ENCODE results near the gene SLC26A1.

SLC26A1 gene

DNA sequence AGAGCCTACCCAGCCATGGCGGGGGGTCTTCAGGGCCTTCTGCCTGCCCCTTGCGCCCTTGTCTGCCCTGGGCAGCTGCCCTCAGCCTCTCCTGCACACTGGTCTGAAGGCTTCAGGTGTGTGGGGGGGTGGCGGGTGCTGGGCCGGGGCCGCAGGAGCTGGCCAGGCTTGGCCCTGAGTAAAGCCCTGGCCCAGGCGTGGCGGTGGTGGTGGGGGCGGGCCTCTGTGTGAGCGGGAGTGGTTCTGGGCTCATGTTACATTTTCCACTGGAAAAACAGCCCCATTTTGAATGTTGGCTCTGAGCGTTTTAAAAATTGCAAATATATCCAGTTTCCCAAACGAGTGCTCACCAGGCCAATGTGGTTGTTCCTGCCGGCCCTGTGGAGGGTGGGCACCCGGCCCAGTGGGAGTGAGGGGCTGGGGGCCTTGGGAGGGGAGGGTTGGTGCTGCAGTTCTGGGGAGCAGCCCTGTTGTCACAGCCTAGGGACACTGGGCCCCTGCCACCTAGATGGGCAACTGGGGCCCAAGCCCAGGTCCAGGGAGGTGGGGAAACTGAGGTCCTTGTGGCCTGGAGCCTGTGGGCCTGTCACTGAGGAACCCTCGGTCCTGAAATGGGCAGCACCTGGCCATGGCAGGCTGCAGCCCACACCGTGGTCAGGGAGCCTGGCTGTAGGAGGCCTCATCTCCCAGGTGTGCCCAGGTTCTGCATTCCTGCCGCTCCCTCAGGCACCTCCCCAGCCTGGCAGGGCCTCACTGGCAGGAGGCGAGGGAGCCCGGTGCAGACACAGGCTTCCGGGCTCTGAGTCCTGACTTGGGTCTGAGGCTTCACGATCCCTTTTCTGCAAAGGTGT is 46.5 kb upstream of the SLC26A1 start:
- DNase-seq (ENCODE audit: insufficient read length, low spot score) (no peak), FAIRE-seq (no peak)
- TF ChIP-seq, protein P1, sequence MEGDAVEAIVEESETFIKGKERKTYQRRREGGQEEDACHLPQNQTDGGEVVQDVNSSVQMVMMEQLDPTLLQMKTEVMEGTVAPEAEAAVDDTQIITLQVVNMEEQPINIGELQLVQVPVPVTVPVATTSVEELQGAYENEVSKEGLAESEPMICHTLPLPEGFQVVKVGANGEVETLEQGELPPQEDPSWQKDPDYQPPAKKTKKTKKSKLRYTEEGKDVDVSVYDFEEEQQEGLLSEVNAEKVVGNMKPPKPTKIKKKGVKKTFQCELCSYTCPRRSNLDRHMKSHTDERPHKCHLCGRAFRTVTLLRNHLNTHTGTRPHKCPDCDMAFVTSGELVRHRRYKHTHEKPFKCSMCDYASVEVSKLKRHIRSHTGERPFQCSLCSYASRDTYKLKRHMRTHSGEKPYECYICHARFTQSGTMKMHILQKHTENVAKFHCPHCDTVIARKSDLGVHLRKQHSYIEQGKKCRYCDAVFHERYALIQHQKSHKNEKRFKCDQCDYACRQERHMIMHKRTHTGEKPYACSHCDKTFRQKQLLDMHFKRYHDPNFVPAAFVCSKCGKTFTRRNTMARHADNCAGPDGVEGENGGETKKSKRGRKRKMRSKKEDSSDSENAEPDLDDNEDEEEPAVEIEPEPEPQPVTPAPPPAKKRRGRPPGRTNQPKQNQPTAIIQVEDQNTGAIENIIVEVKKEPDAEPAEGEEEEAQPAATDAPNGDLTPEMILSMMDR (IDR thresholded peaks at IDR 0.05; ENCODE audit: insufficient read depth, missing control alignments), result no peak

DNA sequence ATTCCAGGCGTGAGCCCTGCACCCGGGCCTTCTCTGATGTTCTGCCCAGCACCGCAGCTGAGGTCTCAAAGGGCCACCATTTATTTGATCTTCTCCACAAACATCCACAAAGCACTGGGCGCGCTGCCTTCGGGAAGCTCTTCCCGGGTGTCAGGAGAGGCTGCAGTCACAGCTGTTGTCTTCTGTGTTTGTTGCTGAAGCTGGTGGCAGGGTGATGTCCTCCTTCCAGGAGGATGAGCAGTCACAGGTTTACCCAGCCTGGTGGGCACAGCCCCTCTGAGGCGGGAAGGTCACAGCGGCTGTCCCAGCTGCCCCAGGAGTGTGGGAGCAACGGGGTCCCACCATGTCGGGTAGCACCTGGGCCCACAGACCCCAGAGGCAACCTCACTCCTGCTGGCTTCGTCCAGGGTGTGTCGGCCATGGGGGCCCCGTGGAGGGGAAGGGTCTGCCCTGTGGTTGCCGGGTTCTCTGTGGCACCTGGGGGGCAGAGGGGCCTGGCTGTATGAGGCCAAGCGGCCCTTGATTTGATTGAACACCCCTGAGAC is 45.8 kb upstream of the SLC26A1 start:
- DNase-seq (ENCODE audit: insufficient read length, low spot score) (no peak), FAIRE-seq (no peak)
- TF ChIP-seq, protein P1 (IDR thresholded peaks at IDR 0.05; ENCODE audit: insufficient read depth, missing control alignments), result no peak

DNA sequence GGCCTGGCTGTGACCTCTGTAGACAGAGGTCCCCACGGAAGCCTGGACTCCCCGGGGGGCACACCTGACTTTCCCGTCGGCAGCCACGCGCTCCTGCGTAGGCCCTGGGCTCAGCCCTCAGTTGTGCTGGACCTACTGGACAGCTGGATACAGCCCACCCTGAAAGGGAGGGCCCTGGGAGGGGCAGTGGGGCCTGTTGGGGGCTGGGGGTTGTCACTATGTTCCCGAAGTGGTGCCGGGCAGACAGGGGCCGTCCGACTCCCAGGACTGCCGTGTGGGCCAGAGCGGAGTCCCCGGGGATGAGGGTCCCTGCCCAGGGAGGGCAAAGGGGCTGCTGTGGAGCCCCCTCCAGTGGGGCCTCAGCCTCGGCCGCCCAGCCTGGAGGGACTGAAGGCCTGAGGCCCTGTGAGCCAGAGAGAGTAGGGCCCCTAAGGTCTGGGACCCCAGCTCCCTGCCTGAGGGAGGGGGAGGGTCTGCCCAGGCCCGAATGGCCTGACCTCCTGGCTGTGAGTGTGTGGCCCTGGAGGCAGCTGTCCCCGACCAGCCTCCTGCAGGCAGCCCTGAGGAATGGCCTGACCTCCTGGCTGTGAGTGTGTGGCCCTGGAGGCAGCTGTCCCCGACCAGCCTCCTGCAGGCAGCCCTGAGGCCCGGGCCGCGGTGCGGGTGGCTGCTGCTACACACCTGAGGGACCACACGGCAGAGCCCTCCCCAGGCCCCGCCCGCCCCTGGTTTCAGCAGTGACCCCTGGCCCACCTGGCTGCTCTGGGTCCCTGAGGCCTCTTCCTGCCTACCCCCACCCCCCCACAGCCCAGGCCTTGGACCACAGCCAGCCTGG is 44.0 kb upstream of the SLC26A1 start:
- TF ChIP-seq, protein P1 (IDR thresholded peaks at IDR 0.05; ENCODE audit: insufficient read depth, missing control alignments), result no peak
- FAIRE-seq (no peak), DNase-seq (ENCODE audit: insufficient read length, low spot score) (no peak)

DNA sequence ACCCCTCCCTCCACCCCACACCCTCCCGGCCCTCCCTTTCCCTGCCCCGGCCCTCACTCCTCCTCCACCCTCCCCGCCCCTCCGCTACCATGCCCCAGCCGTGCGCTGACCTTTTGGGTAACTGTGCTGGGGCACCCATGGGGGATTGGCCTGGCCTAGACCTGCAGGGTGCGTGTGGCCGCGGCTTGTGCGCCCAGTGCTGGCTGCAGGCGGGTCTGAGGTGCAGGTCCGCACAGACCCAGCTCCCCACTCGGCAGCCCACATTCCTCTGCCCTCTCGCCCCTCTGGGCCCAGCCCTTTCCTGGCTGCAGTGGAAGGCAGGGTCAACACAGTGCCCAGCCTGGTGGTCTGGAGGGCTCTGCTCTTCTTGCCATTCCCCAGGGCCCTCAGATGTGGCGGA is 42.9 kb upstream of the SLC26A1 start:
- no peak for FAIRE-seq

DNA sequence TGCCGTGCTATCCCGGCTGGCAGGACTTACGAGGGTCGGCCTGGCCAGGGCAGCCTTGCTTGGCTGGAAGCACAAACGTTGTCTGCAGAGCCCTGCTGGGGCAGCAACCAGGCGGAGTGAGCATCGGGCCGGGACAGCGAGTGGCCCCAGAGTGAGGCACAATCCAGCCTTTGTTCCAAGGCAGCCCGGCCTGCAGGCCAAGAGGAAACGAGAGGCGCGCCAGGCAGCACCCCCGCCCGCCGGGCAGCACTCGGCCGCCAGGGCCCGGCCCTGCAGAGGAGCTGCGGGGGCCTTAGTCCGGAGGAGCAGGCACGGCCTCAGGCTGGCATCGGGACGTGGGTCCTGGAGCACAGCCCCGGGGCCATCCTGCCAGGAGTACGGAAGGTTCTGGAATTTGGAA is 42.3 kb upstream of the SLC26A1 start:
- no peak for DNase-seq (ENCODE audit: insufficient read length, low spot score)
- TF ChIP-seq, protein P1 (IDR thresholded peaks at IDR 0.05; ENCODE audit: insufficient read depth, missing control alignments), result no peak
- no peak for FAIRE-seq

More for the DNA sequence above, 42.9 kb upstream of the SLC26A1 start:
- DNase-seq (ENCODE audit: insufficient read length, low spot score), result no peak
- TF ChIP-seq, protein P1 (IDR thresholded peaks at IDR 0.05; ENCODE audit: insufficient read depth, missing control alignments), result no peak

DNA sequence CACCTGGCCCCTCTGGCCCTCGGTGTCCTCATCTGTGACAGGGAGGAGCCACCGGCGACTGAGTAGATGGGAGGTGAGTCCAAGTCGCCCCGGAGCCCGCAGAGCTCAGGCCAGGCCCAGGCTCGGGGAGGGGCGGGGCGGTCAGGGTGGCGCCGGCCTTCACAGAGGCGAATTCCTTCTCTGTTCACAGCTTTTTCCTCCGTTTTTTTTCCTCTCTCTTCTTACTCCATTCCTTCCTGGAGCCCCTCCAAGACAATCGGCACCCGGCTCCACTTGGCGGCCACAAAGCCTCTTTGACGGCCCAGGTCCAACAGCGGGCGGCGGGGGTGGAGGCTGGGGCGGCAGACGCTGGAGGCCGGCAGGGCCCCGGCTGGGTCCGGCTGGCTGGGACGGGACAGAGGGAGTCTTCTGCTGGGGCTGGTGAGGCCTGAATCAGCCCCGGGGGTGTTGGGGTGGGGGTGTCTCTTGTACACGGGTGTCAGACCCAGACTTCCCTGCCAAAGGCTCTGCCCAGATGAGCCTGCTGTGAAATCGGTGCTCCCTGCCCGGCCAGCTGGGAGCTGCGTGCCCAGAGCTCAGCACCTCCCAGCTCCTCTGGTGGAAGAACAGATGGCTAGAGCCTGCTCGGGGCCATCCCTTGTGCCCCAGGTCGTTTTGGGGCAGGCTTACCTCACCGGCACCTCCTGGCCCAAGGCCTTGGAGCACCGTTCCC is 40.8 kb upstream of the SLC26A1 start:
- FAIRE-seq, result no peak
- TF ChIP-seq, protein P1 (IDR thresholded peaks at IDR 0.05; ENCODE audit: insufficient read depth, missing control alignments), result no peak
- no peak for DNase-seq (ENCODE audit: insufficient read length, low spot score)
